HEK293T (cell line): ENCODE measurements around the gene SLC13A1.

Experiments
- FOXA1 ChIP-seq: fragments of 450-650 bp; IDR thresholded peaks from 2 replicates; pipeline ENCODE4 v1.6.1; 2016; ENCODE audit warnings: mild to moderate bottlenecking
- FOXK2 ChIP-seq: fragments of 450-650 bp; IDR thresholded peaks from 2 replicates; pipeline ENCODE4 v1.6.1; 2016; ENCODE audit warnings: mild to moderate bottlenecking
- LEF1 ChIP-seq: fragments of 450-650 bp; IDR thresholded peaks from 2 replicates; pipeline ENCODE4 v1.6.1; 2017; ENCODE audit warnings: mild to moderate bottlenecking, borderline replicate concordance
- SP1 ChIP-seq: fragments of 450-650 bp; IDR thresholded peaks from 2 replicates; pipeline ENCODE4 v1.6.1; 2017

DNA sequence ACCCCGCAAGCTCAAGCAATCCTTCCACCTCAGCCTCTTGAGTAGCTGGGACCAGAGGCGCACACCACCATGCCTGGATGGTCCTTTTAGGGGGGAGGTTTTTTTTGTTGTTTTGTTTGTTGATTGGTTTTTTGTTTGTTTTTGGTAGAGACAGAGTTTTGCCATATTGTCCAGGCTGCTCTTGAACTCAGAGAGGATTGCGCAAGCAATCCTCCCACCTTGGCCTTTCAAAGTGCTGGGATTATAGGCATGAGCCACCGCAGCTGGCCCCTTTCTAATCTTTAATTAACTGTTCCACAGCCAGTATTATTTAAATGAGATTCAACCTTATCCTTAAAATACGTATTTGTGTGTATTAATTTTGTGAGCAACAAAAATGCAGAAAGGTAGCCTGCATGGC is 65.8 kb downstream of the SLC13A1 start:
- TF ChIP-seq SP1, result no peak
- no peak for TF ChIP-seq LEF1
- TF ChIP-seq FOXK2, result no peak
- TF ChIP-seq FOXA1, result no peak
